PC-9 (cell line): Measurements from ENCODE around the gene PLEKHM1.
"Not testable (repeated sequence)": the region's sequence is repeated elsewhere in the genome, so short reads cannot be mapped to it uniquely, and the experiment has no call there.

Source experiments
- CTCF ChIP-seq: fragments of 200-600 bp; sonication (generic); conservative IDR thresholded peaks from 2 replicates; pipeline ENCODE4 v1.6.1; 2017; ENCODE audit warnings: mixed run types, antibody characterized with exemption, mild to moderate bottlenecking, moderate library complexity
- EZH2 ChIP-seq: fragments of 200-600 bp; sonication (generic); IDR thresholded peaks from 2 replicates; pipeline ENCODE4 v1.8.0; 2017; ENCODE audit warnings: antibody characterized with exemption, low read depth

GRCh38 chr17:45453731-45454130 is 36.8 kb downstream of the PLEKHM1 start:
- TF ChIP-seq CTCF, EZH2: not testable (repeated sequence)
